ENCODE data around the gene STAT6. TPM values are rescaled to one million over a fixed set of nuclear protein-coding genes. Genes with fewer than 3 reads are reported as not detected.
"Not testable (repeated sequence)": the region's sequence is repeated elsewhere in the genome, so short reads cannot be mapped to it uniquely, and the experiment has no call there.

The STAT6 gene
- total RNA-seq, 1 experiment from 2014 or later: 44.2 TPM

DNA sequence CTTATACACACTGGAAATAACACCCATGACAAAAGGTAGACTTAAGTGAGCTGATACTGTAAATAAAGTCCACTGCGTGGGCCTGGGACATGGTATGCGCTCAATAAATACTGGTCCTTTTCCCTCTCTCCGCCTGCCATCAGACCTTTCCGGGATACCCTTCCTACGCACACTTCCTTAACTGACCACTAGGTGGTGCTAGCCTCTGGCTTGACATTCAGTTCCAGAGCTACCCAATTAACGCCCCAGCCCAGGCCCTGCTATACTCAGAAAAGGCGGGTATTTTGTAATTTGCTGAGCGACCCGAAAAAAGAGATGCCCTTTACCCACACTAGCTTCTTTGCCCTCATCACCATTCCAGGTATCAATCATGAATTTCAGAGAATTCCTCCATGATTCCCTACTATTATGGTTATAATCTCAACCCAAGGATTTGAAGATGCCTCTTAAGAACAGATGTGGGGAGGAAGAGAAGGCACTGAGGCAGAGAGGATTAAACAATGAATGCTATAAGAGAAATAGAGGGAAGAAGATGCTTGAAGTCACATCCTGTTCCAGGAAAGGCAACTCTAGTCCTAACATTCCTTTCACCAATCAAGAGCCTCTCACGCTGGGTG, 13.2 kb upstream of the STAT6 start:
- Mint-ChIP-seq H3K9me3 (ENCODE audit: unreplicated experiment) (peaks cover 14% of the 10 kb centered on the region), H3K27ac (ENCODE audit: unreplicated experiment) (no peak overlapping the region), H3K4me1 (ENCODE audit: low read depth, unreplicated experiment) (peaks cover 8% of the 10 kb centered on the region), H3K27me3 (ENCODE audit: insufficient read depth, unreplicated experiment) (no peaks in the 10 kb centered on the region), H3K4me3 (ENCODE audit: unreplicated experiment) (no peak overlapping the region), H3K36me3 (ENCODE audit: insufficient read depth, unreplicated experiment) (peaks cover 13% of the 10 kb centered on the region)
- POLR2A ChIA-PET: no interaction called here
- intact Hi-C loops (cut with micrococcal nuclease; ENCODE audit: unreplicated experiment): loop anchor here (1.0 kb wide), 1 partner anchor 59 kb away; no protein-coding TSS in a partner anchor
- Histone ChIP-seq H3K36me3 (ENCODE audit: control insufficient read depth, insufficient read depth, low read length) (no peaks in the 10 kb centered on the region), H3K4me1 (peaks cover 8% of the 10 kb centered on the region), H3K9me3 (no peaks in the 10 kb centered on the region), H3K4me3 (ENCODE audit: low read depth, low read length) (no peak overlapping the region), H3K27me3 (replicated peaks; ENCODE audit: control insufficient read depth, insufficient read depth, low read length) (no peaks in the 10 kb centered on the region)
- BruUV-seq (replicated peaks): no TSS peak
- TF ChIP-seq, protein P1, sequence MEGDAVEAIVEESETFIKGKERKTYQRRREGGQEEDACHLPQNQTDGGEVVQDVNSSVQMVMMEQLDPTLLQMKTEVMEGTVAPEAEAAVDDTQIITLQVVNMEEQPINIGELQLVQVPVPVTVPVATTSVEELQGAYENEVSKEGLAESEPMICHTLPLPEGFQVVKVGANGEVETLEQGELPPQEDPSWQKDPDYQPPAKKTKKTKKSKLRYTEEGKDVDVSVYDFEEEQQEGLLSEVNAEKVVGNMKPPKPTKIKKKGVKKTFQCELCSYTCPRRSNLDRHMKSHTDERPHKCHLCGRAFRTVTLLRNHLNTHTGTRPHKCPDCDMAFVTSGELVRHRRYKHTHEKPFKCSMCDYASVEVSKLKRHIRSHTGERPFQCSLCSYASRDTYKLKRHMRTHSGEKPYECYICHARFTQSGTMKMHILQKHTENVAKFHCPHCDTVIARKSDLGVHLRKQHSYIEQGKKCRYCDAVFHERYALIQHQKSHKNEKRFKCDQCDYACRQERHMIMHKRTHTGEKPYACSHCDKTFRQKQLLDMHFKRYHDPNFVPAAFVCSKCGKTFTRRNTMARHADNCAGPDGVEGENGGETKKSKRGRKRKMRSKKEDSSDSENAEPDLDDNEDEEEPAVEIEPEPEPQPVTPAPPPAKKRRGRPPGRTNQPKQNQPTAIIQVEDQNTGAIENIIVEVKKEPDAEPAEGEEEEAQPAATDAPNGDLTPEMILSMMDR (IDR thresholded peaks at IDR 0.05; ENCODE audit: insufficient read depth in 1 of 2, low read depth in 1 of 2, low read length in 1 of 2, severe bottlenecking in 1 of 2, unreplicated experiment in 1 of 2): peak; percentile 86 to 88
- CTCF ChIA-PET: interaction anchor here (0.7 to 1.7 kb wide), 13 partner anchors 13 to 119 kb away, joined by 3 to 20 read pairs (median 5); partner anchors contain the start of genes SHMT2 and STAT6
- peak; percentile 75 to 82 for DNase-seq

DNA sequence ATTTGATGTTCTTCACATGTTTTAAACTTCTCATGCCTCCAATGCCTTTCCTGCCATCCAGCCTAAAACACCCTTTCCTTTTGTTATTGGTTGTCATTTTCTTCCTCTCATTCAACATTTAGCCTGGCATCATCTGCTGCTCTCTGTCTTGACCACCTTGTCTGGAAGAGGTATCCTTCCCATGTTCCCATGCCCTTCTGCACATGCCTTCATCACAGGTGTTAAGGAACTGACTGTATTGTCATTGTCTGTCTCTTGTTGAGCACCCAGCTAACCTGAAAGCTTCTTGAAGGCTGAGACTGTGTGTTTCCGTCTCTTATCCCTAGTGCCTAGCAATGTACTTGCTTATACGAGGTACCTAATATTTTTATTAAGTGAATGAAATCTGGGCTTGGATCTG, 12.7 kb upstream of the STAT6 start:
- no peak for DNase-seq
- H3K27me3 ChIP-seq (replicated peaks; ENCODE audit: control insufficient read depth, insufficient read depth, low read length): no peaks in the 10 kb centered on the region
- Mint-ChIP-seq H3K4me1 (ENCODE audit: low read depth, unreplicated experiment) (peaks cover 8% of the 10 kb centered on the region), H3K9me3 (ENCODE audit: unreplicated experiment) (peaks cover 14% of the 10 kb centered on the region), H3K27ac (ENCODE audit: unreplicated experiment) (no peak overlapping the region), H3K36me3 (ENCODE audit: insufficient read depth, unreplicated experiment) (peaks cover 13% of the 10 kb centered on the region), H3K27me3 (ENCODE audit: insufficient read depth, unreplicated experiment) (no peaks in the 10 kb centered on the region), H3K4me3 (ENCODE audit: unreplicated experiment) (no peak overlapping the region)
- no peaks in the 10 kb centered on the region for H3K9me3 ChIP-seq
- intact Hi-C loops (cut with micrococcal nuclease; ENCODE audit: unreplicated experiment): loop anchor here (1.0 kb wide), 1 partner anchor 59 kb away; no protein-coding TSS in a partner anchor
- TF ChIP-seq, protein P1 (IDR thresholded peaks at IDR 0.05; ENCODE audit: insufficient read depth in 1 of 2, low read depth in 1 of 2, low read length in 1 of 2, severe bottlenecking in 1 of 2, unreplicated experiment in 1 of 2): no peak
- POLR2A ChIA-PET: no interaction called here
- peaks cover 8% of the 10 kb centered on the region for H3K4me1 ChIP-seq
- CTCF ChIA-PET: interaction anchor here (0.6 to 1.7 kb wide), 13 partner anchors 12 to 119 kb away, joined by 3 to 20 read pairs (median 4); partner anchors contain the start of genes SHMT2 and STAT6
- H3K36me3 ChIP-seq (ENCODE audit: control insufficient read depth, insufficient read depth, low read length): no peaks in the 10 kb centered on the region
- H3K4me3 ChIP-seq (ENCODE audit: low read depth, low read length): no peak overlapping the region
- no TSS peak for BruUV-seq (replicated peaks)

DNA sequence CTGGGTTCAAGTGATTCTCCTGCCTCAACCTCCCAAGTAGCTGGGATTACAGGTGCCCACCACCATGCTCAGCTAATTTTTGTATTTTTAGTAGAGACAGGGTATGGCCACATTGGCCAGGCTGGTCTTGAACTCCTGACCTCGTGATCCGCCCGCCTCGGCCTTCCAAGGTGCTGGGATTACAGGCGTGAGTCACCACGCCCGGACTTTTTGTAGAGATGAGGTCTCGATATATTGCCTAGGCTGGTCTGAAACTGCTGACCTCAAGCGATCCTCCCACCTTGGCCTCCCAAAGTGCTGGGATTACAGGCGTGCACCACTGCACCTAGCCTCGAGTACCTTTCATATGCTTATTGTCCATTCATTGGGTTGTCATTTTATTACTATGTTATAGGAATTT, 9.6 kb upstream of the STAT6 start:
- H3K27me3 ChIP-seq (replicated peaks; ENCODE audit: control insufficient read depth, insufficient read depth, low read length); POLR2A ChIA-PET; H3K27ac Mint-ChIP-seq (ENCODE audit: unreplicated experiment); H3K4me3 ChIP-seq (ENCODE audit: low read depth, low read length); H3K4me1 ChIP-seq; H3K4me1 Mint-ChIP-seq (ENCODE audit: low read depth, unreplicated experiment); H3K4me3 Mint-ChIP-seq (ENCODE audit: unreplicated experiment); H3K36me3 ChIP-seq (ENCODE audit: control insufficient read depth, insufficient read depth, low read length); H3K27me3 Mint-ChIP-seq (ENCODE audit: insufficient read depth, unreplicated experiment); BruUV-seq (replicated peaks); H3K9me3 ChIP-seq; H3K36me3 Mint-ChIP-seq (ENCODE audit: insufficient read depth, unreplicated experiment); DNase-seq; intact Hi-C loops (cut with micrococcal nuclease; ENCODE audit: unreplicated experiment): not testable (repeated sequence)
- H3K9me3 Mint-ChIP-seq (ENCODE audit: unreplicated experiment): peaks cover 14% of the 10 kb centered on the region
- CTCF ChIA-PET: interaction anchor here (2.1 kb wide), 1 partner anchor 9 kb away, joined by 14 read pairs; the partner anchor contains the start of gene STAT6
